T-helper 1 cell treated with Interleukin-12 subunit alpha and Interleukin-12 subunit beta and Interleukin-4 antibody, amounts not matched to agents 30 ng/mL and 1 ng/mL, for 36 hours (primary cell): ENCODE data around the gene USP21. TPM values are rescaled to one million over a fixed set of nuclear protein-coding genes. Genes with fewer than 3 reads are reported as not detected.

Experiments
- intact Hi-C: fragments of 100-400 bp; cut with micrococcal nuclease; formaldehyde crosslinking; loops from one replicate; pipeline ENCODE4 v1.15.1; 2024
- total RNA-seq: library from RNA; stranded (reverse); gene quantifications from 2 replicates; pipeline ENCODE4 v1.2.3, GENCODE V29; 2022

Gene USP21
- total RNA-seq, 1 donor from 2014 or later: 30.6 TPM

DNA sequence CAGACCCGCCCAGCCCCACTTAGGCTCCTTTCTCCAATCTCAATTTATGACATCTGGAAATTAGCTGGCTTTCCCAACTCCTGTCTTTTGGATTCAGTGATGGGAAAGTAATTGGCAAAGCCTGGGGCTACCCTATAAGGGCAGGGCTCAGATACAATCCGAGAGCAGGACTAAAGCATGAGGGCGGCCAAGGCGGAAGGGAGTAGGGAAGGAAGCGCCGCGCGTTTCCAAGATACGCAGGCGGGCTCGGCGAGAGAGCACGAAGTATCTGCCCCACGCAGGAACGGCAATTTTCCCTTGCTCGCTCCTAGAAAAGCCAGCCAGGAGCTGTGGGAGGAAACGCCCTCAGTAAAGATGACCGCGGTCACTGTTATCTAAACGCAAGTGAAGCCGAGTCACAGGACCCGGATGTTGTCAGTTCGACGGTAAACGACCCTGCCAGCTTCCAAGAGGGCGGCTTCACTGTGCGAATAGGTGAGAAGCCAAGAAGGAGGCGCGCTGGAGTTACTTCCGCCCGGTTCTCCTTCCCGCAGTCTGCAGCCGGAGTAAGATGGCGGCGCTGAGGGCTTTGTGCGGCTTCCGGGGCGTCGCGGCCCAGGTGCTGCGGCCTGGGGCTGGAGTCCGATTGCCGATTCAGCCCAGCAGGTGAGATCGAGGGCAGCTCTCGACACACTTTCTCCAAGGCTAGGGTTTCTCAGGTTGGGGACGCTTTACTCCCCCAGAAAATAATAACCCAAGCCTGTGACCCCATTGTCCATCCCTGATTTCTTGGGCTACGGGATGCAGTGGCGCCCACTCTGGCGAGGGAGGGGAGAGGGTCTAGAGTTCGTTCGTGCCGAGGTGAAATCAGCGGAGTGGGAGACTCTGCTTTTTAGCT is 42.8 kb downstream of the USP21 start, which contains the start of gene NDUFS2:
TSS of gene NDUFS2 (plus strand) at position 532 of the 877 bp plus-strand sequence. CDS start at position 551, 19 bp downstream.
- intact Hi-C loops: loop anchor here (1.0 kb wide), 10 partner anchors 10 to 157 kb away; partner anchors contain the start of genes DEDD, PPOX, SDHC and UFC1

DNA sequence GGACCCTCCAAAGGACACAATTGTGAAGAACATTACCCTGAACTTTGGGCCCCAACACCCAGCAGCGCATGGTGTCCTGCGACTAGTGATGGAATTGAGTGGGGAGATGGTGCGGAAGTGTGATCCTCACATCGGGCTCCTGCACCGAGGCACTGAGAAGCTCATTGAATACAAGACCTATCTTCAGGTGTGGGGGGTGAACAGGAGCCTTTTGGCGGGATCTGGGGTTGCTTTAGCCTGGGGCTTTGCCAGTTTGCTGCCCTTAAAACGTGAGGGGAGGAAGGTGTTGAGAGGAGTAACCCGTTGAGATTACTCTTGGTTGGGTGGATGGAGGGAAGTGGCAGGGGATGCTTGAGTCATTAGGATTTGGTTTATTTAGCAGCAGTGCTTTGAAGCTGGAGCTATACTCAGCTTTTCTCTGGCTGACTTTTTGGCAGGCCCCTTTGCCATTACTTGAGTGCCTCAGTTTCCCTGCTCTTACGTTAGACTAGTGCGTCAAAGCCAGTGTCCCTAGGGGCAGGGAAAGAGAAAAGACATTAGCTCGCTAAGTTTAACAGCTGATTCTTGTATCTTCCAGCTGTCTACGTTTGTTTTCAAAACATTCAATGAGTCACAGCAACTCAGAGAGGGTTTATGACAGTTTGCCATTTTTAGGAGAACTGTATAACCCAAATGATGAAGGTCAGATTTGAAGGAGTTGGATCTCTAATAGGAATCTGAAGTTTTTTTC is 47.3 kb downstream of the USP21 start:
- intact Hi-C loops: no loop called here

DNA sequence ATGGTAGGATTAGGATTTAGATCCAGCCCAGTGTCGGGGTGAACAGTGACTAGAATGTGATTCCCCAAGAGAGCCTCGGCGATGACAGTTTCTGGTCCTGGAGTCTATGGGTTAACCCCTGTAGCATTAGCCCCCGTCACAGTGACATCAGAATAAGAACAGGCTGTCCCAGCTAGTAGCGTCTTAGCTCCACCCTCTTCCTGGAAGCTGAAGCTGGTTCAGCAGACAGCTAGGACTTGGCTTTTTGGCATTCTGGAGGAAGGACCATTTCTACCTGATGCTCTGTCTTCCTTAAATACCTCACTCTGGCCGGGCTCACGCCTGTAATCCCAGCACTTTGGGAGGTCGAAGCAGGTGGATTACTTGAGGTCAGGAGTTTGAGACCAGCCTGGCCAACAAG is 47.9 kb downstream of the USP21 start:
- intact Hi-C loops: no loop called here

DNA sequence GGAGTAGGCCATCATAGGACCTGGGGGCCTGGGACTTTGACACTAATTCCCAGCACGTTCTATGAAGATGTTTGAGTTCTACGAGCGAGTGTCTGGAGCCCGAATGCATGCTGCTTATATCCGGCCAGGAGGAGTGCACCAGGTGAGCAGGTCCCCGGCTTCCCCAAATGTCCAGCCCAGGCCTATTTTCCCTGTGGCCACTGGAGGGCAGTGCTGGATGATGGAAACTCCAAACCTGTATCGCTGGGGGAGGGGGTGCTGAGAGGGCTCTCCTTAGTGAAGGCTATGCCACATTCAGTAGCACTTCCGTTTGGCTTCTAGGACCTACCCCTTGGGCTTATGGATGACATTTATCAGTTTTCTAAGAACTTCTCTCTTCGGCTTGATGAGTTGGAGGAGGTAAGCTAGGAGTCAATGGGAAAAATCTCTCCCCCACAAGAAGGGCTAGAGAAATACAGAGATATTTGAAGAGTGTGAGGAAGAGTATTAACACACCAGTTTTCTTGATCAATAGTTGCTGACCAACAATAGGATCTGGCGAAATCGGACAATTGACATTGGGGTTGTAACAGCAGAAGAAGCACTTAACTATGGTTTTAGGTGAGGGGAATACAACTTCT is 50.6 kb downstream of the USP21 start:
- intact Hi-C loops: loop anchor here (1.0 to 2.0 kb wide), 2 partner anchors 15 to 17 kb away; no protein-coding TSS in a partner anchor

DNA sequence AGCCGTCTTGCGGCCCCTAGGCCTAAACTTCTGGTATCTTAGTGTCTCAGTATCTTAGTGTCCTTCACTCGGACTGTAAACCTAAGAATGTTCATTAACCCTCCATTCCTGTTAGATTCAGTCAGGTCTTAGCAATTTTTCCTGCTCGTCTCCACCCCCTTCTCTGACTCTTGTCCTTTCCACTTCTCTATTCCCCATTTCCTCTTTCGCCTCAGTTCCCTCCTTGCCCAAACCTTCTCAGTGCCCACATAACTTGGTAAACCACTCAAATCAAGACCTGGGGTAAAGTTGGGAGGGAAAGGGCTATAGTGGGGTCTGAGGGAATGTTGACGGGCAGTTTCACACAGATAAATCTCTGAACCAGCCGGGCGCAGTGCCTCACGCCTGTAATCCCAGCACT is 55.1 kb downstream of the USP21 start:
- intact Hi-C loops: no loop called here

DNA sequence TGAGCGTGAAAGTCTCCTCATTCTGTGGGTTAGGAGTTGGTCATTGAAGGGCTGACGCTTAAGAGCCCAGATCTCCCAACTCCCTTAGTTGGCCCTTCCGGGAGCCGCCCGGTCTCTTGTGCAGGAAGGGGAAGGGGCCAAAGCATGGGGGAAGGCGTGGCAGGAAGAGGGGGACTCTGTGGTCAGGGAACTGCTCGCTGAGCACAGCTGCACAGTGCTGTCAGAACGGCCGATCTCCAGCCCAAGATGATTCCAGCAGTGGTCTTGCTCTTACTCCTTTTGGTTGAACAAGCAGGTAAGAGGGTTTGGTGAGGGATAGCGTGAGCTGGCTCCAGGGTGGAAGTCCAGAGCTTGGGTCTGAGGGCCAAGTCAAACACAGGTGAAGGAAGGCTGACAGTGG is 55.8 kb downstream of the USP21 start, which contains the start of gene FCER1G:
TSS of gene FCER1G (plus strand) at position 220 of the 400 bp plus-strand sequence. CDS start at position 247, 27 bp downstream.
- intact Hi-C loops: no loop called here

Other genes starting within 250 kb of the USP21 start
- not detected in 2 replicates for gene ITLN2, start 204.7 kb upstream of the USP21 start, total RNA-seq
- 17.4 and 19.7 TPM in 2 replicates for gene F11R, start 138.3 kb upstream of the USP21 start, total RNA-seq
- 40.8 and 43.5 TPM in 2 replicates for gene TSTD1, start 120.5 kb upstream of the USP21 start, total RNA-seq
- gene USF1, start 113.5 kb upstream of the USP21 start, total RNA-seq: 78.3 and 86.9 TPM in 2 replicates
- 301 and 314 TPM in 2 replicates for gene ARHGAP30, start 89.6 kb upstream of the USP21 start, total RNA-seq
- not detected in 2 replicates for gene NECTIN4, start 69.9 kb upstream of the USP21 start, total RNA-seq
- gene KLHDC9, start 61.1 kb upstream of the USP21 start, total RNA-seq: not detected in 2 replicates
- gene PFDN2, start 41.5 kb upstream of the USP21 start, total RNA-seq: 71.4 and 71.5 TPM in 2 replicates
- 39.1 and 40.6 TPM in 2 replicates for gene NIT1, start 41.4 kb upstream of the USP21 start, total RNA-seq
- 41.5 and 47.6 TPM in 2 replicates for gene DEDD, start 26.8 kb upstream of the USP21 start, total RNA-seq
- 109 TPM in 2 replicates for gene UFC1, start 5.5 kb upstream of the USP21 start, total RNA-seq
- 29.5 and 30.7 TPM in 2 replicates for gene PPOX, start 6.9 kb downstream of the USP21 start, total RNA-seq
- 56.3 and 58.4 TPM in 2 replicates for gene B4GALT3, start 18.0 kb downstream of the USP21 start, total RNA-seq
- gene ADAMTS4, start 39.6 kb downstream of the USP21 start, total RNA-seq: 2.2 and 2.4 TPM in 2 replicates
- gene NDUFS2, start 42.9 kb downstream of the USP21 start, total RNA-seq: 82.8 and 88.5 TPM in 2 replicates
- gene FCER1G, start 55.8 kb downstream of the USP21 start, total RNA-seq: 1.7 and 2.9 TPM in 2 replicates
- not detected in 2 replicates for gene APOA2, start 64.1 kb downstream of the USP21 start, total RNA-seq
- gene TOMM40L, start 66.6 kb downstream of the USP21 start, total RNA-seq: 26.4 and 27.1 TPM in 2 replicates
- gene NR1I3, start 78.7 kb downstream of the USP21 start, total RNA-seq: not detected in 2 replicates
- 0.15 and 0.29 TPM in 2 replicates for gene PCP4L1, start 99.2 kb downstream of the USP21 start, total RNA-seq
- gene MPZ, start 150.5 kb downstream of the USP21 start, total RNA-seq: 6.1 and 7.0 TPM in 2 replicates
- gene SDHC, start 154.9 kb downstream of the USP21 start, total RNA-seq: 171 TPM in 2 replicates
- gene CFAP126, start 208.4 kb downstream of the USP21 start, total RNA-seq: not detected in 2 replicates